SHP77 treated with DMSO at 0.1 percent for 48 hours (cell line): Measurements from ENCODE around the gene ZNF365.

ENCODE experiments used
- DNase-seq: peaks from one replicate; lab custom pipeline; 2025; lab: John Stamatoyannopoulos, UW

The ZNF365 gene

DNA sequence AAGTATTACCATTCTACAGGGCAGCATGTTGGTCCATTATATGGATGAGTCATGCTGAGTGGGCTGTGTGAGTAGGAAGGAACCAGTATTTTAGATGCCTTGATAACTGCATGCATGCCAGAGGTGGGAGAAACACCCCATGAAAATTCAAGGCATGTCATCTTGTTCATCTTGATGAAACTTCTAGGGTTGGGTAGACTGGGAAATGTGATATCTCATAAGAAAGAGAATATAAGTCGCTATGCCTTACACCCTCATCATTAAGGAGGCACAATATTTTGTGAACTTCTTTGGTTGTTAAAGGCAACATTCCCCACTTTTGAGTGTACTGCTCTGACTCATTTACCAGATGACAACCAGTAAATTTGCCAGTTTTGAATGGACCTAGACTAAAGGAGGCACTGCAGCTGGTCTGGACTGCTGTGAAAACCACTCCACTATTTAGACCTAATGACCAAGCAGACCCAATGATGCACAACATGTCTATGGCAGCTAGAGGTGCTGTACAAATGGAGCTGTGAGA lies 48.0 kb downstream of the ZNF365 start:
- no peak for DNase-seq

DNA sequence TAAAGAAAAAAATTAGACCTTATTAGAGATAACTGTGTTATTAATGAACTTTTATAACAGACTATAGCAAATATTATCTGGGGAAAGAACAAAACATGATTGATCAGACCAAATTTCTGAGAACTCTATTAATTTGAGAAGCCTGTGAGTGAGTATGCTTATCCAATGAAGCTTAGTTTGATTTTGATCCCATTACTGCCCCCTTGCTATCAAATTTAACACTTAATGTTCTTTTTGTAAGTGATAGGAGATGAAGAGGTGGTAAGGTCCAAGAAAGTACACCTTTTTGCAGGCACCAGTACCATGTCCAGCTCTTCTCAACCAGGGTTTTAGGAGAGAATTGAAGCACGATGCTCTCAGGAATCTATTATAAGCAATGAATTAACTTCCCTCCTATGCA lies 49.9 kb downstream of the ZNF365 start:
- no peak for DNase-seq

DNA sequence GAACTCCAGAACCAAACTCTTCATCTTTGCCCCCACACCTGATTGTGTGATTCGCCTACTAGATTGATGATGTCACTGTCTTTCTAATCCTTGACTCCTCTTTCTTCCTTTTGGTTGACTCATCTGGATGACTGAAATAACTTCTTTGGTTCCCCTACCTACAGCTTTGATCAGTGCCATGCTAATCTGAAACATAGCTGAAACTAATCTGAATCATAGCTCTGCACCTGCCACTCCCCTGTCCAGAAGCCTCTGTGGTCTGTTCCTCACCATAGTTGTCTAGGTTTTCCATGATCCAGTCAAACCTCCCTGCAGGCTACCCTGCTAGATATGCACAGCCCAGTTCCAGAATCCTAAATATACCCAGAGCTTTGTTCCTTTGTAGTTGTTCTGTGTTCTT lies 51.9 kb downstream of the ZNF365 start:
- no peak for DNase-seq

DNA sequence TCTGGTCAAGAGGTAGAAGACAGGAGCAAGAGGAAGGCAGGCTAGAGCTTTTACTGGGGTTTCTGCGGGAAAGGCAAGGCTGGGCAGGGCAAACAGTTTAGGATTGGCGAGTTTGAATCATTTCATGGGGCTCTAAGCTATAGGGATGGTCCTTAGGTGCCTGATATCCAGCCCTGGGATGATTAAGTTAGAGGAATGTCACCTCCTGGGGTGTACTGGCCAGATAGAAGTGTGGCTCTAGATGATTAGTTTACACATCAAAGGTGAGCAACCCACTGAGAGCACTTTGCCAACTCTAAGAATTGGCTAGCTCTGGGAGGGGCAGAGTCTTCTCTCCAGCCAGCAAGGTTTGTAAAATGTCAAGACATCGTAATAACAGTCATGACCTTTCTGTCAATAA lies 52.4 kb downstream of the ZNF365 start:
- DNase-seq = no peak

DNA sequence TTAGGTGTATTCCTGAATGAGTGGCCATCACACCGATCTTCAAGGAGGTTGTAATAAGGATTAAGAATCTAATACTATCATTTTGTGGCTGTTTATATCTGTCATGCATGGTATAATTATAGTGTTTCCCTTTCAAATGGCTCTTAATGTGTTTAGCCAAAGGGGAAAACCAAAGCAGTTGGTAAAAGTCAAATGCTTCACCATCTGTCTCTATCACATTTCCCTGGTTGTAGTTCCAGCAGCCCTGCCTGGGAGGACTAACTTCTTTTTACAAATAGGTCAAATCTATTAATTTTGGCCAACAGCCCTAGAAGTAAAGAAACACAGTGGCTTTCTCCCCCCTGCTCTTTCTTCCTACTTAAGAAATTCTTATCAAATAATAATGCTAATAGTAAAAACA lies 56.7 kb downstream of the ZNF365 start:
- no peak for DNase-seq

DNA sequence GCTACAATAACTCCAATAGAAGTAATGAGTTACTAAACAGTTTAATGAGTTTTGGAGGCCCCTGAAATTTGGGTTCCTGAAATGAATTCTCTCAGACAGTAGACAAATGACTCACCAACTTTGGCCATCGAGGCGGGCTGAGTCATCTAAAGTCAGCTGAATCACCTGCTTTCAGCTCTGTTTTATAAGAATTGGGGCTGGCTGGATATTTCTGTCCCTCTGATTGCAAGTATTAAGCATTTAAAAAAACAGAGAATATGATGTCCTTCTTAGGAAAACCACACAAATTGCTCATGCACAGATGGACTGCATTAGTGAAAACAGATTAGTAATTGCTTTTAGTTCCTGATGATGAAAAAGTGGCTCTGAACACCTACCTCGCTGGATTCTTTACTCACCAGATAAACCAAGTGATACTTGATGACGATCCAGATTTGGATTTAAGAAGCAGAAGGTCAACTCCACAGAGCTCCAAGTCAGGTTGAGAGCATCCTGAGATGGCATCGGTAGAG lies 59.1 kb downstream of the ZNF365 start:
- DNase-seq = no peak

DNA sequence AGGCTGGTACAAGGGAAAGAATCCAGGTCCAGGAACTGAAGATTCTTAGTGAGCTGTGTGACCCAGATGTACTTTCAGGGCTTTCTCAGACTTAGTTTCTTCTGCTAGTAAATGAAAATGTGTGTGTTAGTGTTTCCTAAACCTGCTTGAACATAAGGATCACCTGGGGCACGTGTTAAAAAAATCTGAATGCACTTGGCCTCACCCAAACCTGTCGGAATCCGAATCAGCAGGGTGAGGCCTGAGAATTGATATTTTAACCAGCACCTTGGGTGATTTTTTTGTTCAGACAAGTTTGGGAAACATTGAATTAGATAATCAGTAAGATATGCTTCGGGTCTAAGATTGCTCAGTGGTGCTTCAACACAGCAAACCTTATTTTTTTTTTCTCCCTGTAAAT lies 59.7 kb downstream of the ZNF365 start:
- DNase-seq = no peak

DNA sequence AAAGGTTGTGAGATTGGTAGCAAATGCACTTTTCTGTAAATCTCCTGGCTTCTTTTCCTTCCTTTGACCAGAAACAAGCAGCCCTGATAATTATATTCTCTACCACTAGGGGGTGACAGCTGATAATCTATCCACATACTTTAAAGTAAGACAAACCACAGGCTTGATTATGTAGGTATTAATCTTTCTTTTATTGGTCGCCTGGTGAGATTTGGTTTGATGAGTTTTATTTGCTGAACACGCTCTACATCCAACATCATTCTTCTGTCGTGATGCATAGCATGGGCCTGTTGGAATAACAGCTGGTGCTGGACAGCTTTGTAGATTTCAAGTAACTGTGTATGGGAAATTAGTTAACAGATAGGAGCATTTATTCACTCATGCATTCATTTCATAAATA lies 63.5 kb downstream of the ZNF365 start:
- no peak for DNase-seq

DNA sequence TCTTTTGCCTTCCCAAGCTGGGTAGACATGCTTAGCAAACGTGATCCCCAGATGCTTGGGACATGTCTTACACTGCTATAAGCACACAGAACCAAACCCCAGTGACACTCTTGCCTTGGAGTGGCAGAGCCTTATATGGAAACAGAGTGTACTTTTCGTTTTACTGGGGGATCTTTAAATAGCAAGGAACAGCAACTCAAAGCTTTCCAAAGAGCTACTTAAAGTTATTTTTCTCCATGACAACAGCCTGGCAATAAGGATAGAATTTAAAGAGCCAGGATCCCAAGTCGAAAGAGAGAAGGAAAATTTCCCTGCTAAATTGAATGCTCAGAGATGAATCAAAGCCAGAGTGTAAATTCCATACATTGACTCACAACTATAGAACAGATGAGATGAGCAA lies 67.8 kb downstream of the ZNF365 start:
- no peak for DNase-seq

DNA sequence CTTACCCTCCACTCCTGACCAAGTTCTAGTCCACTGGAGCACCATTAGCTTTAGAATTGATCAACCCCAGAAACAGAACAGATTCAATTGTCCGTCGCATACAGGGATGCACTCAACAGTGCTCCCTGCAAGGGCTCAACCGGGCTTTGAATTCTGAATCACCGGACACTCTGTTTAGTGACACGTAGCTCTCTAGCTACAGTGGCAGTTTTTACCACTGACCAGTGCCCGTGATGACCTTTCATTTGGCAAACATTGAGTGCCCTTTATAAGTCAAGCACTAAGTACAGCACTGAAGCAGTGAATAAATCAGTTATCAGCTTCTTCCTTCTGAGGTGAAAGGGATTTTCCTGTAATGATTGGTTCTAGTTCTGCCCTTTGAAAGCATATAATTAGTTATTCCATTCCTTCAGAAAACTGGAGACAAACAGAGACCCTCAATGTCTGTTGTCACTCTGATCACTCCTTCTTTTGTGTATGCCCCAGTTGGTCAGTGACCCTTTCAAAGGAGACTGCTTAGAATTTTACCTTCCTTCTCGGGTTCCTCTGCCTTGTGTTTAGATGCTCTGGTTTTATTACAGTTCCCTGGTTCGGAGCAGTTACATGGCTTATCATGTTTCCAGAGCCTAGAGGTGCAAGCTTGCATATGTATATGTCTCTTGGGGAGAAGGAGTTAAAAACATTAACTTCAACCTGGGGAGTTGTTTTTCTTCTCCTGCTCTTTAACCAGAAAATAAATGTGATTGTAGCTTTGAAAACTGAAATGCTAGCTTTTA lies 68.9 kb downstream of the ZNF365 start:
- DNase-seq = no peak

DNA sequence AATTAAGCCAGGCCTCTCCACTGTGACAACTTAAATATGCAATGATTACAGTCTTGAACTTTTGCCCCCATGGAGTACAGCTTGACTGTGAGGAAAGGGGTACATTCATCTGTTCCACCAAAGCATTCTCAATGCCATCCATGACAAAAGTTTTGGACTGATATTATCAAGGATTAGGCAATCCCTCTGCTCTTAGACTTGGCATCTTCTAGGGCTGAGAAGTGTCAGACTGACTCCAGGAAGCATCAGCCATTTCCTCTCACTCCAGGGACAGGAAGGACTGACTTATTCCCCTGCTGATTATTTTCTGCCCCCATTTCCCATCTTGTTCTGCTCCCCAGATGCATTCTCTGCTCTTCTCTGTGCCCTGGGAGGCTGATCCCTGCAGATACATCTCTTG lies 69.7 kb downstream of the ZNF365 start:
- DNase-seq = no peak

DNA sequence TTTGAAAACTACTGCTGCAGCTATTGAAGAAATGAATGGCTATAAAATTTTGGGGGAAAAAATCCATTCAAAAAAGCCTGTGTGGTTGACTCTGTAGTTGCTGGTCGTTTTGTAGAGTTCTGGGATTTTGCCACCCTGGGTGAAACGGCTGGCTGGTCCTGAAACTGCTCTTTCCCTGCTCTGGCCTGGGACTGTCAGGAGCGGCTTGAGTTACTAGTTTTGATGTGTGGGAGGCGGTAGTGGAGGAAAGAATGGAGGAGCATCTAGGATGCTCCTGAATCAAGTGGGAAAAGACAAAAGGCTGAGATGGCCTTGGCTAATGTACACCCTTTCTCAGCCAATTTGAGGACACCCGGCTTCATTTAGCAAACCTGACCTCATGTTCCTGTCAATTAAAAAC lies 72.5 kb downstream of the ZNF365 start:
- DNase-seq = no peak

DNA sequence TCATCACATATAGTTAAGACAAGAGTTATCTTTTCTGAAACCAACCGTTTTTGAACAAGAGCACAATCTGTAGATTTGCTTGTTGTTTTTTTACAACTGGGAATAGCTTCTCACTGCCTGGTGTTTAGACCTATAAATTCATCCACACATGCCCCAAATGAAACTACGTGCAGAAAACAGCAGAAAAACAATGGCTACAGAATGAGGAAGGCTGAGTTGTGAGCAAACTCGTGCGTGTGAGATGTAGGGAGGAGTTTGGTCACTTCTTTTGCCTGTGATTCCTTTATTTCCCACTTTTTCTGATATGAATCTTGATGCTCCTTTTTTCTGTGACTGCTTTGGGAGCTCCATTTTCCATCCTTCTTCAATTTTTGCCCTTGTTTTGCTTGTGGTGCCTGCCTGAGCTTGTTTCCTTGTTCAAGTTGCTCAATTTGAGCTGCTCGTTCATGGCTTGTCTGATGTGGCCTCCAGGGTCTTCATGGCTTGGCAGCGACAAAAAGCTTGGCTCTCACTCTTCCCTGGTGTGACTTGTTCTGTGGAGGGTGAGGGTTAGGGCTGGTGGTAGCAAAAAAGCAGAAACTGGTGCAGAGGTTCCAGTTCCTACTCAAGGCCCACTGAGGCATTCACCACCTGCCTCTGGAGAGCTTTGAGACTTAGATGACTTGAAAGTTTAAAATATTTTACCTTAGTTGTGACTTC lies 76.9 kb downstream of the ZNF365 start:
- DNase-seq = no peak

DNA sequence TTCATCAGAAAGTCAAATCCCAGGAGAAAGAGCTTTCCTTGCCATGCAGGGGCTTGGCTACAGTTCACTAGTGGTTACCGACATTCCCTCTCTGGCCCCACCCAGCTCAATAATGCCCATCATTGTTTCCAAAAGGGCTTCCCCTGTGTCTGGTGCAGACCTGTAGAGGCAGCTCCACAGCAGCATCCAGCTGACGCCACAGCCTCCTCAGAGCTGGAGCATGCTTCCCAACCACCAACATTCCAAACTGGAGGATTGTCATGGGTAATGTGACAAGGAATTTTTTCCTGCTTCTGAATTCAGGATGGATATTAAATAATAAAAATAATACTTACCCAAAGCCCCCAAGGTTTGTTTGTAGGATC lies 77.4 kb downstream of the ZNF365 start:
- DNase-seq = no peak
